ENCODE data around the gene SOCS2. TPM values are rescaled to one million over a fixed set of nuclear protein-coding genes. Genes with fewer than 3 reads are reported as not detected.
"Not testable (repeated sequence)": the region's sequence is repeated elsewhere in the genome, so short reads cannot be mapped to it uniquely, and the experiment has no call there.

SOCS2 gene
- total RNA-seq, 1 donor = 6.9 TPM

GRCh38 chr12:93550748-93551611 lies 21.5 kb upstream of the SOCS2 start:
- Histone ChIP-seq H3K4me1 (ENCODE audit: insufficient read depth, low read length) (no peaks in the 10 kb centered on the region), H3K27me3 (ENCODE audit: insufficient read depth, low read length) (no peaks in the 10 kb centered on the region), H3K9me3 (ENCODE audit: low read depth, low read length) (no peaks in the 10 kb centered on the region), H3K4me3 (ENCODE audit: low read length) (no peak overlapping the region)

GRCh38 chr12:93552427-93552826 lies 20.0 kb upstream of the SOCS2 start:
- Histone ChIP-seq H3K4me3 (ENCODE audit: low read length) (no peak overlapping the region), H3K27me3 (ENCODE audit: insufficient read depth, low read length) (no peaks in the 10 kb centered on the region), H3K4me1 (ENCODE audit: insufficient read depth, low read length) (no peaks in the 10 kb centered on the region), H3K9me3 (ENCODE audit: low read depth, low read length) (no peaks in the 10 kb centered on the region)

GRCh38 chr12:93557879-93558278 lies 14.6 kb upstream of the SOCS2 start:
- not testable (repeated sequence) for H3K4me1 ChIP-seq (ENCODE audit: insufficient read depth, low read length); H3K27me3 ChIP-seq (ENCODE audit: insufficient read depth, low read length); H3K4me3 ChIP-seq (ENCODE audit: low read length)
- H3K9me3 ChIP-seq (ENCODE audit: low read depth, low read length) = peaks cover 11% of the 10 kb centered on the region

GRCh38 chr12:93558685-93559084 lies 13.8 kb upstream of the SOCS2 start:
- H3K4me3 ChIP-seq (ENCODE audit: low read length); H3K27me3 ChIP-seq (ENCODE audit: insufficient read depth, low read length); H3K4me1 ChIP-seq (ENCODE audit: insufficient read depth, low read length): not testable (repeated sequence)
- peaks cover 11% of the 10 kb centered on the region for H3K9me3 ChIP-seq (ENCODE audit: low read depth, low read length)

- H3K4me3 ChIP-seq (ENCODE audit: low read length) = no peak overlapping the region
- peaks cover 5% of the 10 kb centered on the region for H3K27me3 ChIP-seq (ENCODE audit: insufficient read depth, low read length)
- no peaks in the 10 kb centered on the region for H3K9me3 ChIP-seq (ENCODE audit: low read depth, low read length)
- no peaks in the 10 kb centered on the region for H3K4me1 ChIP-seq (ENCODE audit: insufficient read depth, low read length)
Observed at GRCh38 chr12:93563807-93564538, 8.5 kb upstream of the SOCS2 start.

- peaks cover 9% of the 10 kb centered on the region for H3K27me3 ChIP-seq (ENCODE audit: insufficient read depth, low read length)
- H3K4me1 ChIP-seq (ENCODE audit: insufficient read depth, low read length) = peaks cover 11% of the 10 kb centered on the region
- H3K9me3 ChIP-seq (ENCODE audit: low read depth, low read length) = no peaks in the 10 kb centered on the region
- H3K4me3 ChIP-seq (ENCODE audit: low read length) = no peak overlapping the region
Observed at GRCh38 chr12:93565760-93566159, 6.7 kb upstream of the SOCS2 start.

- Histone ChIP-seq H3K9me3 (ENCODE audit: low read depth, low read length) (no peaks in the 10 kb centered on the region), H3K27me3 (ENCODE audit: insufficient read depth, low read length) (peaks cover 16% of the 10 kb centered on the region), H3K4me1 (ENCODE audit: insufficient read depth, low read length) (peaks cover 23% of the 10 kb centered on the region), H3K4me3 (ENCODE audit: low read length) (no peak overlapping the region)
Observed at GRCh38 chr12:93567174-93567573, 5.3 kb upstream of the SOCS2 start.

- peaks cover 26% of the 10 kb centered on the region for H3K27me3 ChIP-seq (ENCODE audit: insufficient read depth, low read length)
- H3K4me3 ChIP-seq (ENCODE audit: low read length) = no peak overlapping the region
- peaks cover 32% of the 10 kb centered on the region for H3K4me1 ChIP-seq (ENCODE audit: insufficient read depth, low read length)
- no peaks in the 10 kb centered on the region for H3K9me3 ChIP-seq (ENCODE audit: low read depth, low read length)
Observed at GRCh38 chr12:93568091-93568490, 4.4 kb upstream of the SOCS2 start.

- peak overlapping the region; percentile 63 for H3K4me3 ChIP-seq (ENCODE audit: low read length)
- peaks cover 40% of the 10 kb centered on the region for H3K4me1 ChIP-seq (ENCODE audit: insufficient read depth, low read length)
- H3K9me3 ChIP-seq (ENCODE audit: low read depth, low read length) = no peaks in the 10 kb centered on the region
- H3K27me3 ChIP-seq (ENCODE audit: insufficient read depth, low read length) = peaks cover 37% of the 10 kb centered on the region
Observed at GRCh38 chr12:93569301-93569655, 3.2 kb upstream of the SOCS2 start.

GRCh38 chr12:93569656-93570551 lies 2.6 kb upstream of the SOCS2 start:
- Histone ChIP-seq H3K9me3 (ENCODE audit: low read depth, low read length) (no peaks in the 10 kb centered on the region), H3K4me3 (ENCODE audit: low read length) (peak overlapping the region; percentile 63), H3K4me1 (ENCODE audit: insufficient read depth, low read length) (peaks cover 40% of the 10 kb centered on the region), H3K27me3 (ENCODE audit: insufficient read depth, low read length) (peaks cover 44% of the 10 kb centered on the region)

GRCh38 chr12:93570552-93571364 lies 1.7 kb upstream of the SOCS2 start:
- H3K27me3 ChIP-seq (ENCODE audit: insufficient read depth, low read length) = peaks cover 52% of the 10 kb centered on the region
- no peaks in the 10 kb centered on the region for H3K9me3 ChIP-seq (ENCODE audit: low read depth, low read length)
- peak overlapping the region; percentile 63 for H3K4me3 ChIP-seq (ENCODE audit: low read length)
- H3K4me1 ChIP-seq (ENCODE audit: insufficient read depth, low read length) = peaks cover 40% of the 10 kb centered on the region

GRCh38 chr12:93571365-93571924 lies 1.0 kb upstream of the SOCS2 start:
- Histone ChIP-seq H3K27me3 (ENCODE audit: insufficient read depth, low read length) (peaks cover 59% of the 10 kb centered on the region), H3K4me3 (ENCODE audit: low read length) (peak overlapping the region; percentile 63), H3K9me3 (ENCODE audit: low read depth, low read length) (no peaks in the 10 kb centered on the region), H3K4me1 (ENCODE audit: insufficient read depth, low read length) (peaks cover 40% of the 10 kb centered on the region)

- Histone ChIP-seq H3K4me3 (ENCODE audit: low read length) (peak overlapping the region; percentile 63), H3K4me1 (ENCODE audit: insufficient read depth, low read length) (peaks cover 40% of the 10 kb centered on the region), H3K9me3 (ENCODE audit: low read depth, low read length) (no peaks in the 10 kb centered on the region), H3K27me3 (ENCODE audit: insufficient read depth, low read length) (peaks cover 72% of the 10 kb centered on the region)
Observed at GRCh38 chr12:93572712-93573551, 457 bp downstream of the SOCS2 start.
